NCI-H2029 treated with DMSO at 0.1 percent for 48 hours (cell line): Measurements from ENCODE around the gene ANKRD55.

ENCODE experiments used
- DNase-seq: peaks from one replicate; lab custom pipeline; 2025; lab: John Stamatoyannopoulos, UW

Gene ANKRD55

GRCh38 chr5:56078278-56079156, 154.6 kb downstream of the ANKRD55 start:
- no peak for DNase-seq

GRCh38 chr5:56077796-56078233, 155.3 kb downstream of the ANKRD55 start:
- no peak for DNase-seq

- no peak for DNase-seq
Measured at GRCh38 chr5:56076486-56076885, 156.6 kb downstream of the ANKRD55 start.

GRCh38 chr5:56075361-56075760, 157.8 kb downstream of the ANKRD55 start:
- no peak for DNase-seq

DNA sequence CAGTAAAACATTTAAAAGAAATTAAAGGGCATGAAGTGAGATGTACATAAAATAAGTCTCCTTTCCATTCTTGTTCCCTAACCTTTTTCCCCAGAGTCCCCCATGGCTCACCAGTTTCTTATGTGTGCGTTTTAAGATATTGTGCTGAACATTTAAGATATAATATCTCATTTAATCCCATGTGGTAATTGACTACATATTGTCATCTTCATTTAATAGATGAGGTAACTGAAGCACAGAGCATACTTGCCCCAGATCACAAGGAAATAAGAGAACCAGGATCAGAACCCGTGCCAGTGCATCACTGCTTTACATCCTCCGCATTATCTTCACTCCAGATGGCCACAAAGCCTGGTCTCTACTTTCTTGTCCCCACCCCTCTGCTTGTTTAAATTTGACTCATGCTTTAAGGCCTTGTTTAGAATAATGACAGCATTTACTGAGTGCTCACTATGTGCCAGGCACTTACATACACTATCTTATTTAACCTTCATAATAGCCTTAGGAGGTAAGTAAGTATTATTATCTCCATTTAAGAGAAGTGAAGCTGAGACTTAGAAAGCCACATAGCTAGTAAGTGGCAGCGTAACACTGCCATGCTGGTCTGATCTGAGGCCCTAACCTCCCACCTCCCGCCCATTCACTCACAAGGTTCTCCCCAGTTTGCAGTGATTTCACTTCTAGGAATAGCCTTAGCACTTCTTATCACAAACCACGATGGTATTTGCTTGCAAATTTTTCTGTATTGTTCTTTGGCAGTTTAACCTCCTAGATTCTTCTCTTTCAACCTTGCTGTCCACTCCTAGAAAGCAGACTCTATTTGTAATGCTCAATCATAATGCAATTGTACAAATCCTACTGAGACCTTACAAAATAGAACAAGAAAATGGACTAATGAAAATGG, 160.0 kb downstream of the ANKRD55 start:
- DNase-seq, result no peak

DNA sequence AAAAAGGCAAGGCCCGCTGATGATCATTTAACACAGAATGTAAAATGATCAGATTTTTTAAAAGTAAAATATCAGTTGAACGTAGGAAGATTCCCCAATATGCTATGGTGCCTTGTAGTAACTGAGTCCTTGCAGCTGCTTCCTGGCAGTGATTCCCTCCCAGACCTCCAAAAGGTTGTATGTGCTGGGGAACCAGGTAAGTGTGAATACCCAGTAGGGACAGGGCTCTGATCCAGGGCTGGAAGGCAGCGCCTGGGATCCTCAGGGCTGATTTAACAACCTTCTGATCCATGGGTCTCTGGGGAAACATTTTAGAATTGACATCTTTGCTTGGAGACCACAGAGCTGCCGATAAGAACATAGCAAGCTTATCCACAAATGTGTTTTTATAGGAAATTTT, 161.7 kb downstream of the ANKRD55 start:
- DNase-seq, result no peak

- DNase-seq, result no peak
Measured at GRCh38 chr5:56070851-56071465, 162.2 kb downstream of the ANKRD55 start.

- DNase-seq, result no peak
Measured at GRCh38 chr5:56069652-56070226, 163.4 kb downstream of the ANKRD55 start.

DNA sequence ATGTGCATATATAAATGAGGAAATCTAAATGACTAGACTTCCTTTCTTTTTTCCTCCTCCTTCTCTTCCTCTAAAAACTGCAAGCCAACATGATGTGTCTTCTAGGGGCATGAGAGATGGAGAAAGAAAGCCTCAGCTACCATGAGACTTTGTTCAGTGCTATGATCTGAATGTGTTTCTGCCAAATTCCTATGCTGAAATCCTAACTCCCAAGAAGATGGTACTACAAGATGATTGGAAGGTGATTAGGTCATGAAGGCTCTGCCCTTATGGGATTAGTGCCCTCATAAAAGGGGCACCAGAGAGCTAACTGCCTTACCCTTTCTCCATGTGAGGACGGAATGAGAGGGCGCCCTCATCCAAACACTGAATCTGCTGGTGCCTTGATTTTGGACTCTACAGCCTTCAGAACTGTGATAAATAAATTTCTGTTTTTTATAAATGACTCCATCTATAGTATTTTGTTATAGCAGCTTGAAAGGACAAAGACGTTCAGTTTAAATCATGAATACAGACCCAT, 166.1 kb downstream of the ANKRD55 start:
- no peak for DNase-seq

- DNase-seq, result no peak
Measured at GRCh38 chr5:56064984-56065383, 168.1 kb downstream of the ANKRD55 start.

- DNase-seq, result no peak
Measured at GRCh38 chr5:56060276-56061110, 172.6 kb downstream of the ANKRD55 start.

- DNase-seq, result no peak
Measured at GRCh38 chr5:56059854-56060253, 173.3 kb downstream of the ANKRD55 start.

DNA sequence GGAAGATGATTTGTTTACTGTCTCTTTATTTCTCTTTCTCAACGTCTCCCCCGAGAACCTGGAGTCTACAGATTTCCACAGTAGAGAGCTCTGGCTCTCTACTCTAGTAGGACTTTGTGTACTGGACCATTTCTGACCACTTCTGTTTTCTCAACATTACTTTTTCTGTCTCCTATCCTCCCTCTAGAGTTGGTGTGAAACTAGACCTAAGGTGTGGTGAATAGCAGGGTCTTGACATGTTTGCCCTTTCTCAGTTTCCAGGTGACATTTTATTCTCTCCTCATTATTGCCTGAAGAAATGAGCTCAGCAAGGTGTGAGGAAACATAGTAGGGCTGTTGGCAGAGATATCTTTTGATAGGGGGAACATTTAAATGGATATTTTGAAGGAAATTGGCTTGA, 176.3 kb downstream of the ANKRD55 start:
- no peak for DNase-seq

DNA sequence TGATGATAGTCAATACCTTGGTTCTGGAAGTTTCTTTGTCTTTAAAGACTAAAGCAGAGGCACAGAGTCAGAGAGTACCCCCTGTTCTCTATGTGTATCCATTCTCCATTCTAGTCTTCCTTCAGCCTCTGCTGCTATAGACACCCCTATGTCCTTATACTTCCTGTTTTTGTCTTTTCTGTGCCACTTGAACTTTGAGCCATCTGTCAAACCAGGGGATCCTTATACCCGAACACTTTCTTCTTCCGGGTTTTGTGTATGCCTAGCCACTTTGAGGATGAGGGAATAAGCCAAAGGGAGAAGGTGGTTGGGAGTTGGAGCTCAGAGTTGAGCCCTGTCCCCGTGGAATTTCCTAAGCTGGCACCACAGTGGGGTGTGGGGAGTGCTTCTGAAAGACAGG, 177.3 kb downstream of the ANKRD55 start:
- DNase-seq, result no peak

- no peak for DNase-seq
Measured at GRCh38 chr5:56055287-56055686, 177.8 kb downstream of the ANKRD55 start.

GRCh38 chr5:56054666-56055065, 178.5 kb downstream of the ANKRD55 start:
- no peak for DNase-seq

GRCh38 chr5:56053363-56053762, 179.8 kb downstream of the ANKRD55 start:
- no peak for DNase-seq

DNA sequence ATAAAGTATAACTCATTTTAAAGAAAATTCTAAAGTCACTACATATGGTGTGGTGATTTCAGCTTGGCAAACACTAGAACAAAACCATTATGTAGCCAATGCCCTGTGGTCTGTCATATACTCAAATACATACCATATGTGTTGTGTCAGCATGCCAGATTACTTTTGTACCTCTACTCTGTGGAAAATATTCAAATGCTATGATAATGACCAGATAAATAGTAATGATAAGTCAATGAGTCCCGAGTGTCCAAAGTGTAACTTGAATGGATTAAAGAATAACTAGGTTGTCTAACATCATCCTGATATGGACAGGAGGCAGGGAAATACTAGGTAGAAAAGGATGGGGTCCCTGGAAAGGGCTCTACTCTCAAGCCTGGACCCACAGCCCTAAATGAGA, 180.4 kb downstream of the ANKRD55 start:
- no peak for DNase-seq

DNA sequence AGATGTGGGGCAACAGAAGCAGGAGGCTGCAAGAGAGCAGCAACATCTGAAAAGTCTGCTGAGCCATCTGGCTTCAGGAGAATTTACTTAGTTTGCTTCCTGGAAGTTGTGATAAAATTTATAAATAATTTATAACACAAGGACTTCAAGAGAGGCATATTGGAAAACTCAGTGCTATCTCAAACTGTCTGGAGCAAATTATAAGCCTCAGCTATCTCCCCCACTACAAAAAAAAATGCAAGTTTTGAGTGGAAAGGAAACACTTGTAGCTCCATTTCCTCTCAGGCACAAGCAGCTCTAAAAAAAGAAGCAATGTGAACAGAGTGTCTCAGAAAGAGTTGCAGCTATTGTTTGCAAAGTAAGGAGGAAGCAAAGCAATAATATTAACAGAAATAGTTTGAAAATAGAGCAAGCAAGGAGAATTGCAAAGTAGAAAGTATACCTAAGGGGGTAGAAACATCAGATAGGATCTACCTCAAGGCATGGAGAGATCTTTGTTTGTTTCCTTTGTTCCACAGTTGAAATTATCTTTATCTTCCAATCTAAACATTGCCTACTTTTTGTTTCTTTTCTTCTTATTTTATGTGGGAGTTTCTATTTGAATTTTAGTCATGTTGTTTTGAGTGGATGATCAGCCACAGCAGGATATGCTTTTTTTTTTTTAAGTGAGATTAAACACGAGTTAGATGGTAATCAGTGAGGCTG, 182.4 kb downstream of the ANKRD55 start:
- DNase-seq, result no peak
